Stimulated activated CD8-positive, alpha-beta memory T cell treated with anti-CD3 and anti-CD28 coated beads, Interleukin-7, amount 100 ng/mL, for 4 hours (primary cell): ENCODE results near the gene DOCK2.
"Not testable (repeated sequence)": the region's sequence is repeated elsewhere in the genome, so short reads cannot be mapped to it uniquely, and the experiment has no call there.

Experiments
- DNase-seq, 2 donors: peaks; one replicate each; pipeline ENCODE4 v3.0.0-alpha.2; 2020; ENCODE audit warnings: low read depth in 2 of 2

The DOCK2 gene

GRCh38 chr5:169754737-169755136, 117.7 kb downstream of the DOCK2 start:
- no peak for DNase-seq

GRCh38 chr5:169756071-169756765, 119.1 kb downstream of the DOCK2 start:
- DNase-seq = no peak

DNA sequence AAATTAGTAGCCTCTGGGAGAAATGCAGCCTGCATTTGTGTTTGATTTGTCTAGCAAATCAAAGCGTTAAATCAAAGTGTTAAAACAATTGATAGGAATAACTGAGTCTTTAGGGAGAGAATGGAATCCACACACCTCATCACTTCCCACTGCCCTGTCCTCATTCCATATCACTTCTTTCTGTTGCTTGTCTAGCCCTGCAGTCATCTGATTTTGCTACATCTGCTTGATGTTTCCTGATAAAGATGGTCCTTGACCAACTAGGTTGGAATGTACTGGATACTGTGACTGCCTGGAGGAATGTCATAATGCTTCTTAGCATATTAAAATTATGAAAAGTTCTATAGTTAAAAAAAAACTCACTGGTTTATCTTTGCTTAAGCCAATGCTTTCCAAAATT, 119.9 kb downstream of the DOCK2 start:
- no peak for DNase-seq

DNA sequence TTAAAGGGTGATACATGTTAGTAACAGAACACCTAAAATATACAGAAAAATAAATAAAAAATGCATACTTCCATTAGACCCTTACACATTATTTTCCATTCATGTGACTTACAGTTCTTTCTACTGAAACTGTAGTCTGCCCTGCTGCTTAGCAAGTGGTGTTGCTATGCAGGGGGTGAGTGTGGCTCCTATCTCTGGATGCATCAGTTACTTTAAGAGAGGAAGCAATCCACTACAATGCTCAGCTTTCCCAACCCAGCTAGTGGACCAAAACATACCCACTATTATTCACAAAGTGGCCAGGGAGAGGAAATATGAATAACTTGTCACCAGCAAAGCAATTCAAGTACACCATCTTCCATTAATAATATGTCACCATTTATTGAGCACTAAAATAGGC, 121.8 kb downstream of the DOCK2 start:
- DNase-seq = no peak

DNA sequence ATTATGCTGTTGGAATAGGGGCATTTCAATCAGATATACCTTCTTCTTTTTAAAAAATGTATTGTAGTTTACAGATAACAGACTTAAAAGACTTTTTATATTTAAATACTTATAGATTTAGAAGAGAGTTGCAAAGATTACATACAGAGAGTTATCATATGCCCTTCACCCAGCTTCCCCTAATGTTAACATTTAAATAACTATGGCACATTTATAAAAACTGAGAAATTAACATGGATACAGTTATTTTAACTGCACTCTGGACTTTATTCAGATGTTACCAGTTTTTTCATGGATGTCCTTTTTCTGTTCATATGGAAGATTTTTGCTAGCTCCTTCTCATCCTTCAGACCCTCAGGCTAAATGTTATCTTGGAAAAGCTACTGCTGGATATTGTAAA, 123.2 kb downstream of the DOCK2 start:
- DNase-seq = no peak

DNA sequence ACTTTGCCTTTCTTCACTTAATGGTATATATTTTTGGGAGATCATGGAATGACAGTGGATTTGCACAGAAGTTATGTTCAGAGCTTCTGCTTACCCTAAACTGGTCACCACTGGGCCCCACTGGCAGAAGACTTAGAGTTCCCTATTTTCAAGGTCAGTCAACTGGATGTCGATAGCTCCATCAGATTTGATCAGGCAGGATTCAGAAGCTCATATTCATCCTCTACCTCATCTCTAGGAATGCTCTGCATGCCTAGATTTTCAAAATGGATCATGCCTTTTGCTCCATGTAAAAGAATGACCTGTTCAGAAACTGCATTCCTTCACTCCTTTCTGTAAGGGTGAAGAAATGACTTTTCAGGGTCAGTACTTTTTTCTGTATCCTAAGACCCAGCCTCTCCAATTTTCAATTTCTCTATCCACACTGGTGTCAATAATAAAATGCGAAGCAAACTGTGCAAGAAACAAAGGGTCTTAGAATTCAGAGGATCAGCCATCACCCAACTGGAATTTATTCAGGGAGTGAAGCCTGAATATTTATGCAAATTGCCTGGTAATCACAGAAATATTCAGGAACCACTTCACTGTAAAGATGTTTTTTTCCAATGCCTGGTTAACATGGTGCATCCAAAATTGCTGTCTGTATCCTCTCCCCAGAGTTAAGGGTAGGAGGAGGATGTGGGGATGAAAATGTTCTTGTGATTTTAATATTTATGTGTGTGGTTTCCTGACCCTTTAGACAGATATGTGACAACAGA, 125.4 kb downstream of the DOCK2 start:
- no peak for DNase-seq

DNA sequence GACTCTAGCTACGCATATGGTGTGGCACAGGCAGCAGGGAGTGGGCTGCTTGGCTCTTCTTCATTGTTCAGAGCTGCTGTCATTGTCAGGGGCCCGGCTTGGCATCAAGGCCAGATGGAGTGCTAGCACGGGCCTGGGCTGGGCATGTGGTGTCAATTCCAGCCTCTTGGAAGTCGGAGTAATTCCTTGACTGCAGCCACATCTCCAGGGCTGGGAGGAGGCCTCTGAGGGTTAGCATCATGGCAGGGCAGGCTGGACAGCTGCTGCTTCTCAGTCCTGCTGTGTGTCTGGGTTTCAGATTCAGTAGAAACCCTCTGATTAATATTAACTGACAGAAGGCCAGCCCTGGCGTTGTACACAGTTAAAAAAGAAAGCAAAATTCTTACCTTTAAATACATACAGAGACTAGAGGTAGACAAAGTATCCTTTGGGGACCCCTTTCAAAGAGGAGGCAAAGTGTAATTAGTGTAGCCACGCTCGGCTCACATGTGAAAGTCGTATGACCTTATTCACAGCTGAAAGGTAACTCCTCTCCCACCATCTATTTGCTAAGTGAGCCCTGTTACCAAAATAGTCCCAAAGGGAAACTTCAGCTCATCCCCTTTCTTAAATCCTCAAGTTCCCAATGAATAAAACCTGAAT, 126.4 kb downstream of the DOCK2 start:
- DNase-seq = no peak

GRCh38 chr5:169764018-169764378, 126.9 kb downstream of the DOCK2 start:
- DNase-seq = no peak

DNA sequence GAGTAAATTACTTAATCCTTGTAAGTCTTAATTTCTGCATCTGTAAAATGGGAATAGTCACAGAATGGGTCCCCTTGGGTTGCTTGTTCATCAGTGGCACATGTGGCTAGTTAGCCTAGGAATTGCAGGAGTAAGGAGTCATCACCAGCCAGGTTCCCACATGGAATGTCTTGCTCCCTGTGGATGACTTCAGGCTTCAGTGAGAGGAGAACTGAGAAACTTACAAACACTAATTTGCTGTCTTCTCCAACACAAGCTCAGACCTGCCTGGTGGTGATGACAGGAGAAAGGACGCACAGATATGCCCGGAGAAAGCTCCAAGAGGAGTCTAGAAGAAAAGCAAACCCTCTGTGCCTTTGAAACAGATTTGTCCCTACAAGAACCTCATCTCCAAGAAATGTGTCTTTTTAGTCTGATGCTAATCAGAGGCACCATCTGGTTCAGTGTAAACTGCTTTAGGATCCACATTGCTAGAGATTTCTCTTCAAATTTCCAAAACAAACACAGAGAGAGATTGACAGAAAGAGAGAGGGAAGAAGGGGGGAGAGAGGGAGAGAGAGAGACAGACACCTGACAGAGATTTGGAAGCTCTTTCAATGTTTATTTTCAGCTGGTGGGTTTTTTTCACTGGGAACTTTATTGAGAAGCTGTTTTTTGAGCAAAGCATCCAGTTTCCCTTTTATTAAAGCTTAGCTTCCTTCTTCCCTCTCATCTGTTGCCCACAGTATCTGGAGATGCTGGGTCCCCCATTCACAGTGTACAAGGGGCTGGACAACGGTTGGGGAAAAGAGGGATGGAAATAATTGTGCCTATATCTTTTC, 128.3 kb downstream of the DOCK2 start:
- no peak for DNase-seq

DNA sequence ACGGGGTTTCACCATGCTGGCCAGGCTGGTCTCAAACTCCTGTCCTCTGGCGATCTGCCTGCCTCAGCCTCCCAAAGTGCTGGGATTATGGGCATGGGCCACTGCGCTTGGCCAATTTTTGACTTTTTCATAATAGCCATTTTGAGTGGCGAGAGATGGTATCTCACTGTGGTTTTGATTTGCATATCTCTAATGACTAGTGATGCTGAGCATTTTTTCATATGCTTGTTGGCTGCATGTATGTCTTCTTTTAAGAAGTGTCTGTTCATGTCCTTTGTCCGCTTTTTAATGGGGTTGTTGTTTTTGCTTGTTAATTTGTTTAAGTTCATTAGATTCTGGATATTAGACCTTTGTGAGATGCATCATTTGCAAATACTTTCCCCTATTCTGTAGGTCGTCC, 129.9 kb downstream of the DOCK2 start:
- DNase-seq = not testable (repeated sequence)

DNA sequence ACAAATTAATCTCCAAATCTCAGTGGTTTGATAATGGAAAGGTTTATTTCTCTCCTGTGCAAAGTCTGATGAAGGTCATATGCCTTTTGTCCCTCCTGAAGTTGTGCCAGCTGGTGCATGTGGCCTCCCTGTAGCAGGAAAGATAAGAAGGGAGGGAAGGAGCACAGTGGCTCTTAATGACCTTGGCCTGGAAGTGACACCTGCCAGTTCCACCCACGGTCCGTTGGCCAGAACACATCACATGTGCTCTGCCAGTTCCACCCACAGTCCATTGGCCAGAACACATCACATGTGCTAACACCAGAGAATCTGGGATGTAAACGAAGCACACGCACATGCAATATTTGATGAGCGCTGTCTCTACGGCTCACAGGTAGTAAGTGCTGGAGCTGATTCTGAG, 130.9 kb downstream of the DOCK2 start:
- no peak for DNase-seq

DNA sequence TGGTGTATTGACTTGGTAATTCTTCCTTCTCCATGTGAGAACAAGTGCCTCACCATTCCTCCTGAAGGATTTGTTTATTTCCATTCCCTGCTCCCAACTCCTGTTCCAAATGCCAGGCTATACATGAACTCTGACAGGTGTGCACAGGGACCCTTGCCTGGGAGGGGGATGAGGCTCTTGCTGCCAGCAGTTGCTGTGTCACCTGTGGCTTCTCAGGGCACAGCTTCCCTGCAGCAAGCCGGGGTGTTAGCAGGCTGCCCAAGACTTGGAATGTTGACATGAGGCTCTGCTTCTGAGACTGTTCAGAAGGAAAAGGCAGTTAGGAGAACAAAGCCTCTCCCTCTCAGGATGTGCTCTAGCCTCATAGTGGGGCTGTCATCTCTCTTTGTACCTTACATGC, 131.3 kb downstream of the DOCK2 start:
- no peak for DNase-seq

- DNase-seq = no peak
Observed at GRCh38 chr5:169770109-169770508, 133.0 kb downstream of the DOCK2 start.

DNA sequence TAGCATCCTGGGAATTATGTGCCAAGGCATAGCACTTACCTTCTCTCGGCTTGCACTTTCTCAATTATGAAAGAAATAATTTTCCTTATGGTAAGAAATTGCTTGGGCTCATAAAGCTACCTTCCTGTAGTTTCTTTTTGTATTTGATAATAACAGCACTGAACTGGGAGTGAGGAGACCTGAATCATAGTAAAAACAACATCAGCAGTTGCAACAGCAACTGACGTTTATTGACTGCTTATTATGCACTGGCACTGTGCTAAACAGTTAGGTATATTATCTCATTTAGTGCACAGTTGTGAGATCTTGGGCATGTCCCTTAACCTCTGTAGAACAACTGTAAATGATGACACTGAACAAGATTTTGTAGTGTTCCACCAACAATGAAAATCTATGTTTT, 135.2 kb downstream of the DOCK2 start:
- no peak for DNase-seq

DNA sequence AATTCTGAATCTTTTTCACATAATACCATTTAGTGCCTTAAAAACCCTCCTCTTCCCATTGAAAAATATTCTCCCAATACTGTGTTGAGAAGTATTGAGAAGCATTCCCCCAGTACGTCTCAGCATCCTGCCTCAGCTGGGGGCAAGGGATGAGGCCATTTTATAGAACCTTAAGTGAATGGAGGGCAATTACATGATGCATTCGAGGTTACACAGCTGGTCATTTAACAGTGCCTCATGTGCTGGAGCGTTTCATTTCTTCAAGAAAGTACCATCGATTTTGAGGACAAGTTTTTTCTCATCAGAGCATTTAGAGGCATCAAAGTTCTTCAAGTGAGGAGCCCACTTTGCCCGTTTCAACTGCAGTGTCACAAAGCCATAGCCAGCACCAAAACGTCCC, 135.6 kb downstream of the DOCK2 start:
- no peak for DNase-seq

GRCh38 chr5:169777159-169777558, 140.1 kb downstream of the DOCK2 start:
- no peak for DNase-seq

DNA sequence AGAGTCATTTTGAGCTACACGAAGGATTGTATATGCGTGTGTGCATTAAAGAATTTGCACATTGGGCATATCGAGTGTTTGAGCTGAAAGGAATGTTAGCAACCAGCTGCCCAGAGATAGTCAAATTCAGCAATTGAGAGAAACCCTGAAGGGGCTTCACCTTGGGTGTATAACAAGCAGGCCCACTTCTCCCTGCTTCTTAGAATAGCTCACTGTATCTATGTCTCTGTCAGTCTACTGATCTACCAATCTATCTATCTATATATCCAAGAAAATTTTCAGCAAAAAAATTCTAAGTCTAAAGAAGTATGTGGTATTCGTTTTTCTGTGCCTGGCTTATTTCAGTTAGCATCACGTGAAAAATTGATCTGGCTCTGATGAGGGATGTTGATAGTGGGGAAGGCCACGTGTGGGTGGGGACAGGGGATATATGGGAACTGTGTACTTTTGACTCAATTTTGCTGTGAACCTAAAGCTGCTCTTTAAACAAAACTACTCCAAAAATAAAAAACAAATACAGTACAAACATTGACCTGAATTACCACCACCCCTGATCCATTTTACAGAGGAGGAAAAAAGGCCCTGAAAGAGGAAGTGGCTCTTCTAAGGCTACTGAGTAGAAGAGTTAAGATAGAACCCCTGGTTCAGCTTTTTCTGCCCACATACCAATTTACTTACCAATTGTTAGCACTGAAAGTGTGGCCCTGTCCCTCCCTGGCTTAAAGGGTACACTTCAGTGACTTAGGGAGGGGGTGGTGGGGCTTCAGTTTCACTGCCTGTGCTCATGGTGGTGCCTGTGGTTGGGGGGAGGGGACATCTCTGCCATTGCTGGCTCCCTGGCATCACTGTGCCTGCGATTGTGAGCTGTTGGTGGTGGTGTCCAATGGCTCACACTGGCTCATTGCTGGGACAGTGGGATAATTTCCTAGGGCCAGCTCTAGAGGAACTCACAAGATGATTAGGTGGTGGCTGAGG, 141.8 kb downstream of the DOCK2 start:
- no peak for DNase-seq

GRCh38 chr5:169781420-169782345, 144.6 kb downstream of the DOCK2 start:
- DNase-seq = no peak

DNA sequence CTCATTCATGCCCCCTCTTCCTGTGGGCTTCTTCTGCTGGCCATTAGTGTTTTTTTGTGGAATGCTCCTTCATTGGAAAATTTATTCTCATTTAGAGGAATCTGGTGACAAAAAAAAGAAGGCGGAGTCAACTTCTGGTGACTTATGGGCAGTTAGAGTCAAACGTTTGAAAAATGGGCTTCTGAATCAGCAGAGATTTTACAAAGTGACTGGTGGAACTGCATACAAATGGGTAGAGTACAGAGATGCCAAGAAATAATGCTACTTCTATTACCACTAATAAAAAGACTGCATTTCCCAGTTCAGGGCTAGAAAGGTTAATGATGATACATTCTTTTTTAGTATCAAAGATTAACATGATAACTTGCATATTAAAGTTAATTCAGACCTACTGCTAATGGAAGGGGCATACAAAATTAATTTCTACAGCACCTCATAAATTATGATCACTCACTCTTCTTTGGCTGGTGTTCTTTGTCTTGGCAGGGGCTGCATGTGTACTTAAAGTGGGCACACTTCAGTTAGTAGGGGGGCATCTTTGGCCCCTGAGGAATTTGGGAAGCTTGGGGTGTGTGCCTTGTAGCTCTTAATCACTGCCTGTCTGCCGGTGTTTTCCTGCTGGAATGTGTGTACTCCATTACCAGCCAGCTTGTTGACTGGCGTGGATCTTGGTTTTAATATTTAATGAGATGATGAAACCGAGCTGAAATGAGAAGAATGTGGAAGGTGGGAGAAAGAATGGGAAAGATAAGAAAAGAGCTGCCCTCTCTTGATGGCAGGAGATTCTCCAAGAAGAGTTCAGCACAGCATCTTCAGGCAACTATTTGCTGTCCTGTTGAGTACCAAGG, 148.9 kb downstream of the DOCK2 start:
- DNase-seq = no peak
